GM19438 (cell line): ENCODE results near the gene TUBGCP6.

ENCODE experiments used
- ATAC-seq: cut with Tn5 transposase; IDR thresholded peaks from one replicate; pipeline ENCODE4 v1.9.1; 2021; ENCODE audit warnings: low read depth; ENCODE audit not compliant: unreplicated experiment

Gene TUBGCP6

GRCh38 chr22:50253046-50253915 is 8.5 kb upstream of the TUBGCP6 start:
- no peak for ATAC-seq

- no peak for ATAC-seq
These were observed 7.5 kb upstream of the TUBGCP6 start for GRCh38 chr22:50252082-50253045.

- no peak for ATAC-seq
These were observed 6.8 kb upstream of the TUBGCP6 start for GRCh38 chr22:50251477-50252081.

- ATAC-seq = peak; percentile 59
These were observed 6.0 kb upstream of the TUBGCP6 start, which contains the start of gene HDAC10 for GRCh38 chr22:50250555-50251476. Gene HDAC10 (minus strand): TSS chr22:50251265. CDS start chr22:50251032, 233 bp downstream.

GRCh38 chr22:50250249-50250554 is 5.4 kb upstream of the TUBGCP6 start:
- no peak for ATAC-seq

GRCh38 chr22:50249341-50250248 is 4.8 kb upstream of the TUBGCP6 start:
- ATAC-seq = no peak

GRCh38 chr22:50248196-50249081 is 3.6 kb upstream of the TUBGCP6 start:
- ATAC-seq = no peak

- no peak for ATAC-seq
These were observed 2.9 kb upstream of the TUBGCP6 start for GRCh38 chr22:50247748-50248147.

- no peak for ATAC-seq
These were observed 1.7 kb upstream of the TUBGCP6 start for GRCh38 chr22:50246242-50247175.

- peak; percentile 3 for ATAC-seq
These were observed 620 bp upstream of the TUBGCP6 start for GRCh38 chr22:50245214-50246072.

- ATAC-seq = no peak
These were observed 971 bp downstream of the TUBGCP6 start for GRCh38 chr22:50243685-50244419.

- ATAC-seq = no peak
These were observed 2.3 kb downstream of the TUBGCP6 start for GRCh38 chr22:50242406-50242949.

- ATAC-seq = no peak
These were observed 6.1 kb downstream of the TUBGCP6 start for GRCh38 chr22:50238755-50239154.

GRCh38 chr22:50236731-50237409 is 8.0 kb downstream of the TUBGCP6 start:
- ATAC-seq = no peak
